Cardiac muscle cell (in vitro differentiated cells and primary cell): ENCODE results near the gene CAMSAP1. TPM values are rescaled to one million over a fixed set of nuclear protein-coding genes. Genes with fewer than 3 reads are reported as not detected.

Source experiments
- DNase-seq, 2 donors: peaks; one replicate each; pipeline versions ENCODE4 v3.0.0 to v3.0.0-alpha.2; 2010 to 2017; ENCODE audit warnings: low read depth in 1 of 2, low spot score in 1 of 2
- H3K27ac ChIP-seq: fragments of 200-600 bp; sonication (generic); 2 replicates; pipeline ENCODE4 v1.5.1; 2016
- H3K27me3 ChIP-seq: fragments of 200-600 bp; sonication (generic); 2 replicates; pipeline ENCODE4 v1.6.0; 2016; ENCODE audit warnings: control low read depth
- H3K36me3 ChIP-seq: fragments of 200-600 bp; sonication (generic); 2 replicates; pipeline ENCODE4 v1.5.1; 2016; ENCODE audit warnings: control low read depth
- H3K4me1 ChIP-seq: fragments of 200-600 bp; sonication (generic); 2 replicates; pipeline ENCODE4 v1.8.1; 2017; ENCODE audit warnings: low read depth, mild to moderate bottlenecking, mixed run types
- H3K4me3 ChIP-seq: fragments of 200-600 bp; sonication (generic); 2 replicates; pipeline ENCODE4 v1.5.1; 2016; ENCODE audit warnings: mild to moderate bottlenecking
- H3K9me3 ChIP-seq: fragments of 200-600 bp; sonication (generic); 2 replicates; pipeline ENCODE4 v1.5.1; 2017; ENCODE audit warnings: low read depth, mild to moderate bottlenecking, control low read depth
- CTCF ChIP-seq: IDR thresholded peaks from 2 replicates; pipeline ENCODE4 v1.5.1; 2012; ENCODE audit warnings: low read depth, mild to moderate bottlenecking, low read length
- polyA plus RNA-seq: library from polyadenylated mRNA; unstranded; fragments of >200 nt; fragmentation: Nextera tagmentation; extraction: Ambion mirVana; gene quantifications from 2 replicates; pipeline ENCODE4 v1.2.1, GENCODE V29; 2016
- total RNA-seq: library from RNA; depleted of rRNA; stranded (reverse); fragments of >200 nt; gene quantifications from 2 replicates; pipeline ENCODE4 v1.2.3, GENCODE V29; 2016

Gene CAMSAP1
- total and polyA plus RNA-seq, 2 experiments from 2014 or later: 7.8 to 64.1 TPM

DNA sequence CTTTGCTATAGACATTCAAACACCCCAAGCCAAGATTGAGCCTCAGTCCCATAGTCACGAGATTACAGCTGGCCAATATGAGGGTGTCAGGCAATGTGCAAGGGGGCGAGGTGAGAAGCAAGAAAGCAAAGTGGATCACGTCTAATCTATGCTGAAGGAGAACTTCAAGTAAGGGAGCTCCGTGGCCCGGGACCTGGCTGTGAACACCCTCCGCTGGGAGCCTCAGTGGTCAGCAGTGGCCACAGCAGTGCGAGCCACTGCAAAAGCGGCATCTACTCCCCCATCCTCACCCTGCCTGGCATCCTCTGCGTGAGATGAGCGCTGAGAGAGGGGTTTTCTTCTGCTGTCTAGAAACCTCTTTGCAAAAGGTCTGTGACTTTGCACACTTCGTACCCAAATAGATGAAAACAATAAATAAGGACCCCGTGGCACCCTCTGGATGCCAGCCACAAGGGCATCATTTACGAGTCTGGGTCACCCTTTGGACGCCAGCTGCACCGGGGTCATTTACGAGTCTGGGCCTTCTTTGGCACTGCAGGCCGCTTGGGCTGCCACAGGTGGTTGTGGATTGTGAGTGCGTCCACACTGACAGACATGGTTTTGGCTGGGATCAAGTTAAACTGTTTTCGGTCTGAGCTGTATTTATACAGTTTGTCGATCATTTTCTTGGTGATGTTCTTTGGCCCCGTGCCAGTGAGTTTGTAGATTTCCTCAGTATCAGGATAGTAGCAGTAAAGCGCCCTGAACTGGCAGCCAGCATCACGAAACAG lies 96.4 kb downstream of the CAMSAP1 start:
- TF ChIP-seq CTCF: no peak
- Histone ChIP-seq H3K27me3 (no peaks in the 10 kb centered on the region), H3K4me3 (no peak overlapping the region), H3K4me1 (no peaks in the 10 kb centered on the region), H3K27ac (no peak overlapping the region), H3K9me3 (no peaks in the 10 kb centered on the region), H3K36me3 (peaks cover 43% of the 10 kb centered on the region)
- DNase-seq: no peak

- Histone ChIP-seq H3K27ac (no peak overlapping the region), H3K4me1 (no peaks in the 10 kb centered on the region), H3K4me3 (no peak overlapping the region), H3K27me3 (no peaks in the 10 kb centered on the region), H3K36me3 (peaks cover 31% of the 10 kb centered on the region), H3K9me3 (no peaks in the 10 kb centered on the region)
- no peak for TF ChIP-seq CTCF
- DNase-seq: peak in 1 of 2 donors; percentile 74
Measured at GRCh38 chr9:135809166-135809565, 98.2 kb downstream of the CAMSAP1 start.

DNA sequence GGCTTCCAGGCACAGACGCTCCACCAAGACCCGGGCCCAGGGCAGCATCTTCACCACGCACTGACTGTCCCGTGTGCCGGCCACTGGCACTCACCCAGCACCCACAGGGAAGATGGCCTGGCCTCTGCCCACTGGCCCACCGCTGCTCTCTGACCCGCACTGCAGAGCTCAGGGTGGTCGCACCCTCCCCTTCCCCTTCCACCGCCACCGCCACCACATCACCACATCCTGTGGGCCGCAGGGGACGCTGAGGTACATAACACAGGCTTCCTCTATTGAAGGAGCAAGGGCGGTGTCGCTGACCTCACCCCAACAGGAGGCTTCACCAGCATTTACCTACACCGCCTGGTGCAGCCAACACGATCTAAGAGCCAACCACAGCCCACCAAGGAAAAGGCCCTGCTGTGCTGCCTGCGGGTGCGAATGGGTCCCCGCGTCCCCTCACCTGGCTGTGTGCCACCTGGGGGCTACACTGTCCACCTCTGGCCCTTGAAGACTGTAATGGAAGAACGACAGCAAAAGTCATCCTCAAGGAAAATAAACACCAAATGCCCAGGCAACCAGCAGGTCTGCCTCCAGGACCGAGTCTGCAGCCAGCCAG lies 101.8 kb downstream of the CAMSAP1 start:
- DNase-seq: no peak
- Histone ChIP-seq H3K36me3 (peaks cover 8% of the 10 kb centered on the region), H3K4me3 (no peak overlapping the region), H3K27me3 (no peaks in the 10 kb centered on the region), H3K9me3 (no peaks in the 10 kb centered on the region), H3K27ac (no peak overlapping the region), H3K4me1 (no peaks in the 10 kb centered on the region)
- no peak for TF ChIP-seq CTCF

DNA sequence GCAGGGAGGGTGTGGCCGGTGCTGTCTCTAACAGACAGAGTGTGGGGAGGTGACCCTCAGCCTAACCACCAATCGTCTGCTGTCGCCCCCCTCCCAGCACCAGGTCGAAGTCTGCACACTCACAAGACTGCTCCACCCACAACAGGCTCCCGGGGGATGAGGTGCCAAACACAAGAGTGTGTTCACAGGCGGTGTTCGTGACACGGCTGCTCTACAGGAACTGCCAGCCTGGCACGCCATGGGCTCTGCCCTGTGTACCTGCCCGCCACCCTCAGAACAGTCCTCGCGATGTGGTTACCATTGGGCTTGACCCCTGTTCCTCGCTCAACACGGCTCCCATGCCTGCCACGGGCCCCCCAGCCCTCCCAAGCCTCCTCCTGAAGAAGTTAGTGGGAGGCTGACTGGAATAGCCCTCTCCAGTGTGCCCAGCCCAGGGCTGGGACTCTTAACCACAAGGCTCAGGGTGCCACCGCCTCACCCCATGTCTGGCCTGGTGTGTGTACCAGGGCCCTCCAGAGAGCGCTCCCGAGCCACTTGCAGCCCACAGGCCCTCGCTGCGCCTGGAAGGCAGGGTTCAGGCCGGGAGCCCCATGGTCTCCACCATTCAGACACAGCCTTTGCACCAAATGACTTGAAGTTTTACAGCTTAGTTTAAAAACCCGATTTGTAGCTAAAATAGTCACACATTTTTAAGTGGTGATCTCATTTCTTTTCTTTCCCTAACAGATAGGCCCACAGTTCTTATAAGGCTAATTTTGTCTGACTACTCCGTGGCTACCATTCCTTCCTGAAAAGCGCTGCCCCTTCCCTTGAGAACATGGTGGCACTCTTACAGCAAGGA lies 102.5 kb downstream of the CAMSAP1 start:
- Histone ChIP-seq H3K4me3 (no peak overlapping the region), H3K27ac (no peak overlapping the region)

More for the DNA sequence above, 102.5 kb downstream of the CAMSAP1 start:
- Histone ChIP-seq H3K36me3 (peaks cover 1% of the 10 kb centered on the region), H3K9me3 (no peaks in the 10 kb centered on the region), H3K27me3 (no peaks in the 10 kb centered on the region), H3K4me1 (no peaks in the 10 kb centered on the region)
- no peak for TF ChIP-seq CTCF
- no peak for DNase-seq
